HG02943 (cell line): ENCODE measurements around the gene SLC35F1.

Experiments used
- ATAC-seq: cut with Tn5 transposase; IDR thresholded peaks from one replicate; pipeline ENCODE4 v1.9.1; 2021; ENCODE audit warnings: mild to moderate bottlenecking, low read depth, moderate library complexity; ENCODE audit not compliant: unreplicated experiment

Gene SLC35F1

GRCh38 chr6:118179048-118179447, 272.0 kb downstream of the SLC35F1 start:
- ATAC-seq = no peak

DNA sequence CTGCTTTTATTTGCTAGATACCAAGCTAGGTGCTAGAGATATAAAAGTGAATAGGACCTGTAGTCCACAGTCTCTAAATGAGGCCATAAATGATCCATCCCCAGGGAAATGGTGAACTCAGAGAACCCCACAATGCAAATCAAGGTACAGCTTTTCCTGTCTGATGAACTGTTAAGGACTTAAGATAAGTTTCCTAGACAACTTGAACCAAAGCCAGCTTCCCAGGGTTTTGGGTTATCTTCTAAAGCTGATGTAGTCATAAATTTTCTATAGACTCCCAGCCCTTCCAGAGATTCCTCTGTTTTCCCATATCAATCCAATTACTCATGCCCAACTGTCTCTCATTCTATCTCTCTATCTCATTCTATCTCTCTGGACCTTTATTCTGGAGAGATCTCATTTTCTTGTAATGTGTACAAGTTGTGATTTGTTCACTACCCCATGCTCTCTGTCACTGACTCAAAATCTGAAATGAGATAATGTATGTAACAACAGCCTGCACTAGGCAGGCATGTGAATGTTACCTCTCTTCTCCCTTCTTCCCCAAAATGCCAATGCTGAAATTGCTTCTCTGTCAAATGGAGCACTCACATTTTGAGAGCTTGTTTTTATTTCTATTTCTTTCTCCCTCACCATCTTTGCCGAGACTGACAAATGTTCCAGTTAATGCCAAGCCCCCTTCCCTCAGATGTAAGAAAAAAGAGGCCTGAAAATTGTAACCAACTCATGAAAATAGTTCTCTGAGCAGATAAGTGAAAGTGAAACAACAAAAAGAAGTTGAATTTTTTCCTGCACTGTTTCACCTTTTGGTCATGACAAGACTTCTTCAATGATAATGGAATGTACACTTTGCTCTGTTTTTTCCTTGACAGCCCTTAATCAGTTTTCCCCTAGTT, 279.9 kb downstream of the SLC35F1 start:
- peak; percentile 55 for ATAC-seq

DNA sequence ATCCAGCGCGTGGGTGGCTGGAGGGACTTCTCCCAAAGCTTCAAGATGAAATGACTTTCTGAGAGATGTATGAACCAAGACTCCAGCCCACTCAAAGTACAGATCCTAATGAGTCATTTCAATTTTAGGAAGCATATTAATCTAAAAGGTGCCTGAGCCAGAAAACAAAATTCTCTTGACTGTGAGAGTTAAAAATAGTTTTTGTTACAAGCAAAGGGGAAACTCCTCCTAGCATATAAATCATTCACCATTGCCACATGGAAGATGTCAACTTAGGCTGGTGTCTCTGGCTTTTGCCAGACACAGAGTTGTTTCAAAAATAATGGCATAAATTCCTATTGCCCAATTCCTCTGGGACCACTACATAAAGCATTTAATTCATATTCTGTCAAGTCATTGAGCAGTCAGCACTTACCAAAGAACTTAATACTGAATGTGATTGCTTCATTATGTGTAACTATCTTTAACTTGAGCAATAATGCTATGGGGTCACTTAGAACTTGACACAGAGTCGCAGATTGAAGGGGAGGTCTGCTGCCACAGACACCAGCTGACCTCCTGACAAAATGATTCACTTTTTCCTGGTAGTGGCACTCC, 280.6 kb downstream of the SLC35F1 start:
- peak; percentile 31 for ATAC-seq

GRCh38 chr6:118188561-118188960, 281.5 kb downstream of the SLC35F1 start:
- no peak for ATAC-seq

DNA sequence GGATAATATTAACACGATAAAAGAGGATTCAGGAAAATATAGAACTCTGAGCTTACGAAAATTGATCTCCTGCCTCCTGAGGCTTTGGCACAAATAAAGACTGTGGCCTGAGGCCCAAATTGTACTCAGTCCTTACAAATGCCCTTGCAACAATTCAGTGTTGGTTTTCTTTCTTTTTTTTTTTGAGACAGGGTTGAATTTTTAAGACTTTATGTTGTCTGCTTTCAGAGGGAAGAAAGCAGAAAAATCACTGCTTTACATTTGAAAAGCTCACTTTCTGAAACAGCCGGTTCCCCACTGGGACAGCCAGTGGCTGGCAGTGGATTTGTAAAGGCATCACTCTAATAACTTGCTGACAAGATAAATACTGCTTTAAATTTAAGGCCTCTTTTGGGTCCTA, 290.5 kb downstream of the SLC35F1 start:
- no peak for ATAC-seq

GRCh38 chr6:118198746-118199145, 291.7 kb downstream of the SLC35F1 start:
- no peak for ATAC-seq

DNA sequence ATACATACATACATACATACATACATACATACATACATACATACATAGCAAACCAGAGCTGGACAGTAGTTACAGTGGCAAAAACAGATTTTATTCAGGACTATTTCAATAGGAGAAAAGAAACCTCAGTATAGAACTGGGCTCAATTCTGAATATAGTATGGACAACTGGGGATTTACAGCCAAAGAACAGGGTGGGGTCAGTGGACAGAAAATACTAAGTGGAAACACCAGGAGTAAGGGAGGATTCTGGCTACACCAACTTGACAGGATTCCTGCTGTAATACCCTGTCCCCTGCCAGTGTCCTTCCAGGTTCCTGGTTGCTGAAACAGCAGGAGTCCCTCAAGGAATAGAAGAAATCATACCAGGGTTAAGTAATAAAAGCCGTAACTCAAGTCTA, 293.1 kb downstream of the SLC35F1 start:
- no peak for ATAC-seq

- no peak for ATAC-seq
Measured at GRCh38 chr6:118202517-118202916, 295.5 kb downstream of the SLC35F1 start.

DNA sequence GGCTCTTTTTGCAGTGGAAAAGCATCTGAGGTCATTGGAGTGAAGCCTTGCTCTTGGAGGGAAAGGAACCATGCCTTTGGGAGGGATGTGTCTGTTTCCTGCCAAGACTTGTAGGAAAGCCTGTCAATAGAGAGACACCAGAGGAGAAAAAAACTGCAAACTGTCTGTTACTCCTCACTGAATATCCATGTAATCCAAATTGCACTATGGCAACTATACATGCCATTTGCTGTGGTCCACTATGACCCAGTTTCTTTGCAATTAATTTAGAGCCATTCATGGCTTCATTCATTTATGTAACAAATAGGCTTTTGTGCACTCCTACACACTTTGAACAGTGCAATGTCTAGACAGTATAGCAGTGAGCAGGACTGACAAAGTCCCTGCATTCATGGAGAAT, 296.5 kb downstream of the SLC35F1 start:
- ATAC-seq = no peak

DNA sequence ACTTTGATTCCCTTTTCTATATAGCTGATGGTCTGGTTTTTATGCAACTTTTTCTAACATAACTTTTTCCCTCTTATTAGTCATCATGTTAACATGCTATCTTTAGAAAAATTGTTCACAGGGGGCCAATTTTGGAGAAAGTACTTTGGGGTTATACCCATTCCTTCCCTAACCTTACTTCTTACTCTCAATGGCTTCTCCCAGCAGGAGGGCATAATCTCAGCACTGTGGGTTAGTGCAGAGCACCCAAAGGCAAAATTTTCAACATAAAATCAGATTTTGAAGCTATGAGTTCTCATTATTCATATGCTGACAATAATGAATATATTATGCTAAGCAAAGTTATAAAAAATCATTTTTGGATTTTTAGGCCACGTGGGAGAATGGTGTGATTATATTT, 299.2 kb downstream of the SLC35F1 start:
- ATAC-seq = no peak

GRCh38 chr6:118207947-118208346, 300.9 kb downstream of the SLC35F1 start:
- no peak for ATAC-seq

DNA sequence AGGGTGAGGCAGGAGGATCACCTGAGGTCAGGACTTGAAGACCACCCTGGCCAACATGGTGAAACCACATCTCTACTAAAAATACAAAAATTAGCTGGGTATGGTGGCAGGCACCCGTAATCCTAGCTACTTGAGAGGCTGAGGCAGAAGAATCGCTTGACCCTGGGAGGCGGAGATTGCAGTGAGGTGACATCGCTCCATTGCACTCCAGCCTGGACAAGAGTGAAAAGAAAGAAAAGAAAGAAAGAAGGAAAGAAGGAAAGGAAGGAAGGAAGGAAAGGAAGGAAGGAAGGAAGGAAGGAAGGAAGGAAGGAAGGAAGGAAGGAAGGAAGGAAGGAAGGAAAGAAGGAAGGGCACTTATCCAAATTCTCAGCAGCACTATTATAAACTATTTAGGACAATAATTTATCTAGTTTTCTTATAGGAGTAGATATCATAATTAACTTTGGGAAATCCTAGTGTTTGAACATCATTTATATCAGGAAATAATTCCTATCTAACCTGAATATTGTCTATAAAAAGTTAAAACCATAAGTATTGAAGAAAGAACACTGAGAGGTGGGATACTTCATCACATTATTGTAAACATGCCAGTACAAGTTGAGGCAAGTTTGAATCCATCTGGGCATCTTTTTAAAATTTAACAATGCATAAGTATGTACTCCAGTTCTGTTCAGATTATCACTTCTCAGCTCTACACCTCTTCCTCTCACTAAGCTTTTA, 305.5 kb downstream of the SLC35F1 start:
- ATAC-seq = no peak

DNA sequence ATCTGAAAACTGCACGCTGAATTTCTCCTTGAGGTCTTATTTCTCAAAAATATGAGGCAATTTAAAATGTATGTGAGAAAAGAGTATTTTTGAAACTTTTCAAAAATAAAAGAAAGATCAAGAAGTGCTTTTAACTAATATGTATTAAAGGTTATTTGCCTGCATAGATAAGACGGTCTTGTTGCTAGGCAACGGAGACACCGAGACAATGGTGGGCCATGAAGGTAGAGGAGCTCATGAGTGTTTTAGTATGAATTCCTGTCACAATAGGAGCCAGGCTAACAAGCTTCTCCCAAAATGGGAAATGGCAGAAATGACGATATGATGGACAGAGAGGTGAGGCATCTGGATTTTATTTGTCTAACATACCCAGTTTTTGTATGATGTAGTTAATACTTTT, 308.2 kb downstream of the SLC35F1 start:
- no peak for ATAC-seq

- ATAC-seq = no peak
Measured at GRCh38 chr6:118216751-118217150, 309.7 kb downstream of the SLC35F1 start.

DNA sequence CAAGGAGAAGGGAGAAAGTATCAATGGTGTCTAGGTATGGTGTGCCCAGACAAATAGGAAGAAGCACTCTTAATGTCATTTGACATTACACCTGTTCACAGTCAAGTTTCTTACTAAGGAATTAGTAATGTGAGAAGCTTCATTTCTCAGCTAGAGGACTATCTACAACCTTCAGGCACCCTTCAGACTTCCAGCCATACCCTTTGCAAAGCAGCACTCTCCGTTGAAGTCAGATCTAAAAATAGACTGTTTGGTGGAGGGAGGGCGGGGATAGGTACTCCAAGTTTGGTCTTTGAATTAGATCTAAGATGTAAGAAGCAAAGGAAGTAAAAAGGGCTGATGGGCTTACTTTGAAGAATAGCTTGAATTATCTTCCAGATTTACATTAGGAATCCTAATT, 311.1 kb downstream of the SLC35F1 start:
- no peak for ATAC-seq

- ATAC-seq = no peak
Measured at GRCh38 chr6:118220429-118221128, 313.5 kb downstream of the SLC35F1 start.

- no peak for ATAC-seq
Measured at GRCh38 chr6:118223316-118223715, 316.3 kb downstream of the SLC35F1 start.

DNA sequence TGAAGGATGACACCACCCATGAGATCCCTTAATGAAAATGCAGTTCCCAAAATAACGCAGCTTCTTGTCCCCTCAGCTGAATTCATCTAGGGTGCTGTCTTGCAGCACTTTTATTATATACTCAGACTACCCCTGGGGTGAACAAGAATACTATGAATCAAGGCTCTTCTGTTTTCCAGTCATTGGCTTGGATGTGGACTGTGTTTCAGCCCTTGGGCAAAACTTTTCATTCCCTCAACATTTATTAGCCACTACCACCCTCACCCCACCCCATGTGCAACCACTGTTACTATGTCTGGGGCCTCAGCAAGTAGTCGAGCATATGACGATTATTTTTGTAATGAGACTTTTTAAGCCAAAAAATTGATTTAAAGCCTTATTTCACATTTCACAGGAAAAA, 321.8 kb downstream of the SLC35F1 start:
- ATAC-seq = no peak

DNA sequence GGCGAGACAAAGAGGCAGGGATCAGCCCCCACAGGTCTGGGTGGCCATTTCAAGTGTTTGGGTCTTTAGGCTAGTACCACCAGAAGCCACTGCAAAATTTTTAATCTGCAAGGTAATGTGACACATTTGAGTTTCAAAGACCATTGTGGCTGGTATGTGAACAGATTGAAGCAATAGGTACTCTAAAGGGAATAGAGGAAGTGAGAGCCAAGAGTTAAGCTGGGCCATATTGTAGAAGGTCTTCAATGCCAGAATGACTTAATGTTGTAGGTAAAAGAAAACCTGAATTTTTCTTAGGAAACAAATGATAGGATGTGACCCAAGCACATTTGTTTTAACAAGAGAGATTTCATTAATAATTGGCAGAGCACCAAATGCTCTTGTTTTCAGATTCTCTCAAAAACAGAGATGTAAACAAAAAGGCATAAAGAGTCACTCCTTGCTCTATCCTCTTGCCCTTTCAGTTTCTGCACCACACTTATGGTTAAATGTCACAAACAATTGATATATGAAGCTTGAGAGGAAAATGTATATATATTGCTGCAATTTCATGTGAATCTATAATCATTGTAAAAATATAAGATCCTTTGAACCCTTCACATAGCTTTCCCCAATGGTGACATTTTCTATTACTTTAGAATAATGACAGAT, 333.9 kb downstream of the SLC35F1 start:
- no peak for ATAC-seq

DNA sequence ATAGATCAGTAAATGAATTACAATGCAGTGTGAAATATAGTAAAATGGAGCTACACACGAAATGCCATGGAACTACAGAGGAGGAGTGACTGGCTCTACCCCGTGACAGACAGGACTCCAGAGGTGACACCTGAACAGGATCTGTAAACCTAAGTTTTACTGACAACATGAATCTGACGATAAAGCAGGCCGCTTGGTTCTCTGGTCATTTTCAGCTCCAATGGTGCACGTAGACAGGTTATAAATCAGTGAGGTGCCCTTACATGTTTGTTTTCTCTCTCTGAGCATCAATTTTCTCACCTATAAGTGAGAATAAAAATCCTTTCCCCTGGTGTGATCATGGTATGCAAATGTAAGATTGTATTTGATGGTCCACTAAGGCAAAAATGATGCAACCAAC, 339.3 kb downstream of the SLC35F1 start:
- no peak for ATAC-seq
